Measurements from ENCODE around the gene SNF8. TPM values are rescaled to one million over a fixed set of nuclear protein-coding genes. Genes with fewer than 3 reads are reported as not detected.

Gene SNF8
- 63.7 and 217 TPM in 2 replicates for total RNA-seq

GRCh38 chr17:48944515-48945260 is at the start of gene SNF8:
Gene SNF8 (minus strand): TSS chr17:48944842. CDS start chr17:48944734, 108 bp downstream.

GRCh38 chr17:48908047-48908843 is 36.4 kb downstream of the SNF8 start, which contains the start of gene UBE2Z:
Gene UBE2Z (plus strand): TSS chr17:48908407. CDS start chr17:48908504, 97 bp downstream.

Other genes starting within 250 kb of the SNF8 start
- not detected in 2 replicates for gene PRAC1, start 222.3 kb downstream of the SNF8 start, total RNA-seq
- gene PRAC2, start 221.7 kb downstream of the SNF8 start, total RNA-seq, result not detected in 2 replicates
- not detected in 2 replicates for gene HOXB13, start 216.1 kb downstream of the SNF8 start, total RNA-seq
- under 0.01 TPM in 1 of 2 replicates, not detected in the other for gene TTLL6, start 127.6 kb downstream of the SNF8 start, total RNA-seq
- gene CALCOCO2, start 113.8 kb downstream of the SNF8 start, total RNA-seq, result 36.6 and 42.6 TPM in 2 replicates
- 38.9 and 116 TPM in 2 replicates for gene ATP5MC1, start 52.1 kb downstream of the SNF8 start, total RNA-seq
- gene UBE2Z, start 36.4 kb downstream of the SNF8 start, total RNA-seq, result 54.1 and 80.3 TPM in 2 replicates
- gene GIP, start 23.8 kb upstream of the SNF8 start, total RNA-seq, result not detected in 2 replicates
- 0.85 and 5.0 TPM in 2 replicates for gene IGF2BP1, start 52.5 kb upstream of the SNF8 start, total RNA-seq
- under 0.01 and 0.77 TPM in 2 replicates for gene B4GALNT2, start 187.9 kb upstream of the SNF8 start, total RNA-seq